ENCODE data around the gene DNM2.

Gene DNM2

DNA sequence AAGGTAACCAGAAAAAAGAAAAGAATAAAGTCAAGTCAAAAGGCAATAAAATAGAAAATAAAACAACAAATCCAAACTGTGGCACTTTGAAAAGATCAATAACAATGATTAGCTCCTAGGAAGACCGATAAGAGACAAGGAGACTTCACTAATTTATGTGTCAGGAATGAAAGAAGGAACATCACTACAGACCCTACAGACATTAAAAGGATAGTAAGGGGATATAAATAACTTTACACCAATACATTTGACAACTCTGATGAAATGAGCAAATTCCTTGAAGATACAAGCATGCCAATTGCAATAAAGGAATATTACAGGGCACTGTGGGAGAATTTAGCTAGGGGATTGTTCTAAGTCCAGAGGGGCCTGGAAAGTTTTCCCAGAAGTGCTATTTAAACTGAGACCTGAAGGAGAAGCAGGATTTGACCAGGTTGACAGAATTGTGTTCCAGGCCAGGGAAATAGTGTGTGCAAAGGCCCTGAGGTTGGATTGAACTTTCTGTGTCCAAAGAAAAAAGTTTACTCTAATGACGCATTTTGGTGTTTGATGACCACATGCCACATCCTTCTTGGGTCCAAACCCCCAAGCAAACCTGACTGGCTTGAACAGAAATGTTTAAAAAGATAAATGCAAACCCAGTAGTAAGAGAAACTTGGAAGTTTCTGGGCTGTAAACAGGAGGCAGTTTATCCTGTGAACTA is 128.8 kb downstream of the DNM2 start:
- H3K4me3 ChIP-seq (ENCODE audit: low read depth, low read length): no peak overlapping the region
- TF ChIP-seq, protein P1, sequence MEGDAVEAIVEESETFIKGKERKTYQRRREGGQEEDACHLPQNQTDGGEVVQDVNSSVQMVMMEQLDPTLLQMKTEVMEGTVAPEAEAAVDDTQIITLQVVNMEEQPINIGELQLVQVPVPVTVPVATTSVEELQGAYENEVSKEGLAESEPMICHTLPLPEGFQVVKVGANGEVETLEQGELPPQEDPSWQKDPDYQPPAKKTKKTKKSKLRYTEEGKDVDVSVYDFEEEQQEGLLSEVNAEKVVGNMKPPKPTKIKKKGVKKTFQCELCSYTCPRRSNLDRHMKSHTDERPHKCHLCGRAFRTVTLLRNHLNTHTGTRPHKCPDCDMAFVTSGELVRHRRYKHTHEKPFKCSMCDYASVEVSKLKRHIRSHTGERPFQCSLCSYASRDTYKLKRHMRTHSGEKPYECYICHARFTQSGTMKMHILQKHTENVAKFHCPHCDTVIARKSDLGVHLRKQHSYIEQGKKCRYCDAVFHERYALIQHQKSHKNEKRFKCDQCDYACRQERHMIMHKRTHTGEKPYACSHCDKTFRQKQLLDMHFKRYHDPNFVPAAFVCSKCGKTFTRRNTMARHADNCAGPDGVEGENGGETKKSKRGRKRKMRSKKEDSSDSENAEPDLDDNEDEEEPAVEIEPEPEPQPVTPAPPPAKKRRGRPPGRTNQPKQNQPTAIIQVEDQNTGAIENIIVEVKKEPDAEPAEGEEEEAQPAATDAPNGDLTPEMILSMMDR (conservative IDR thresholded peaks at IDR 0.05; ENCODE audit: low read depth, low read length): no peak
- DNase-seq (ENCODE audit: low read depth): no peak

DNA sequence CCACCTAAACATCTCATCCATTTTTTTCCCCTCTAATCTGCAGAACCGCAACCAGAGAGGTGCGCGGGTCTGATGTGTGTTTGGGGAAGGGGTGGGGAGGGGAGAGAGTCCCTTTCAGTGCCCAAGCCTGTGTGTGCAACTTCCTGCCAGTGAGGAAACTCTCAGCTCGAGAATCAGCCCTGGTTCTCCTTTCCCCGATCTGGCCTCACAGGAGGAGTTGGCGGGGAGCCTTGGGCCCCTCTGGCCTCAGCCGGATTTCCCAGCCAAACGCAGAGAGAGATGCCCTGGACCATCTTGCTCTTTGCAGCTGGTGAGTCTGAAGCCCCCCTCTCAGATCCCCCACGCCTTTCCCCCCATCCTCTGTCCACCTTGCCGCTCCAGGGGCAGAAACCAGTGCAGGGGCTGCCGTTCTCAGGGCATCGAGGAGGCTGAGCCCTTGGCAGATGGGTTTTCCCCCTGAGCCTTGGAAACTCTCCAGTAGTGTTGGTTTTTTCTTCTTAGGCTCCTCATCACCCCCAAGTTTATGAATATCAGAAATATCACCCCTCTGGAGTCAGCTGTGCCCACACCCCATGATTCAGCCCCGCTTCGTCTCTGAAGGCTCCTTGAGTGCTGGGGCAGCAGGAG is 130.5 kb downstream of the DNM2 start, which contains the start of gene C19orf38:
TSS of gene C19orf38 (plus strand) at position 186 of the 627 bp plus-strand sequence. CDS start at position 280, 94 bp downstream.
- no peak for DNase-seq (ENCODE audit: low read depth)
- H3K4me3 ChIP-seq (ENCODE audit: low read depth, low read length): no peak within 1 kb of the TSS

DNA sequence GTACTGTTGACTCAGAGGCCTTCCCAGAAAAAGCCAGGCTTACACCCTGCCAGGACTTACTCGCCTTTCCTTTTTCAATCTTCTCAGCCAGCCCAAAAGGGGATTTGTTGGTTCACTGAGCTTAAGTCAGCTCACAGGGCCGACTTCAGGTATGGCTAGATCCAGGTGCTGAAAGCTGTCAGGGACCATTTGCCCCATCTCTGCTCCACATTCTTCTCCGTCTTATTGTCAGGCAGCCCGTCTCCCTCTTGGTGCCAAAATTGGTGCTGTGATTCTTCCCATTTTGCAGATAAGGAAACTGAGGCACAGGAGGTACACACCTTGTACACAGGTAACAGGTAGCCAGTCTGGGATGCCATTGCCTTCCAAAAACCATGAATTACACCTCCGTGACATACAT is 132.8 kb downstream of the DNM2 start:
- no peak overlapping the region for H3K4me3 ChIP-seq (ENCODE audit: low read depth, low read length)
- TF ChIP-seq, protein P1 (conservative IDR thresholded peaks at IDR 0.05; ENCODE audit: low read depth, low read length): no peak
- DNase-seq (ENCODE audit: low read depth): no peak

More for the DNA sequence above, 130.5 kb downstream of the DNM2 start, which contains the start of gene C19orf38:
- TF ChIP-seq, protein P1 (conservative IDR thresholded peaks at IDR 0.05; ENCODE audit: low read depth, low read length): no peak

DNA sequence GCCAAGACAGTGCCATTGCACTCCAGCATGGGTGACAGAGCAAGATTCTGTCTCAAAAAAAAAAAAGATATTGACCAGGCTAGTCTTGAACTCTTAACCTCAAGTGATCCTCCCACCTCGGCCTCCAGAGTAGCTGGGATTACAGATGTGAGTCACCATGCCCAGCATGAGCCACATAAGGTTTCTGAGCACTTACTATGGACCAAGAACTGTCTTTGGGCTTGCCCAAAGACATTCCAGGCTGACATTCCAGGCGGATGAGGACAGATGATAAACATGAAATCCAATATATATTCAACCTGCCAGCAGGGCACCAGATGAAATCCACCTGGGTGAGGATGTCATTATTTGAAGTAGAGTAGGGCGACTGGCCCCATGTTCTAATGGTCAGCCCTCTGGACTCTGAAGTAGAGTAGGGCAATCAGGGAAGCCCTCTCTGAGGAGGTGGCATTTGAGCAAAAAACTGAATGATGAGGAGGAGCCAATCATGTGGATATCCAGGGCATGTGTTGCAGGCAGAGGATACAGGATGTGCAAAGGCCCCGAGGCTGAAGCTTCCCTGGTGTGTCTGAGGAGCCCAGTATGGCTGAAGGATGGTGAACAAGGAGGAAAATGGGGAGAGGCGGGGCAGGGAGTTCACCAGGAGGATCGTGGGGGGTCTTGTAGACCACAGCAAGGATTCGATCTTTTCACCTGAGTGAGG is 134.4 kb downstream of the DNM2 start:
- DNase-seq (ENCODE audit: low read depth): peak; percentile 70
- H3K4me3 ChIP-seq (ENCODE audit: low read depth, low read length): no peak overlapping the region
- TF ChIP-seq, protein P1 (conservative IDR thresholded peaks at IDR 0.05; ENCODE audit: low read depth, low read length): no peak

DNA sequence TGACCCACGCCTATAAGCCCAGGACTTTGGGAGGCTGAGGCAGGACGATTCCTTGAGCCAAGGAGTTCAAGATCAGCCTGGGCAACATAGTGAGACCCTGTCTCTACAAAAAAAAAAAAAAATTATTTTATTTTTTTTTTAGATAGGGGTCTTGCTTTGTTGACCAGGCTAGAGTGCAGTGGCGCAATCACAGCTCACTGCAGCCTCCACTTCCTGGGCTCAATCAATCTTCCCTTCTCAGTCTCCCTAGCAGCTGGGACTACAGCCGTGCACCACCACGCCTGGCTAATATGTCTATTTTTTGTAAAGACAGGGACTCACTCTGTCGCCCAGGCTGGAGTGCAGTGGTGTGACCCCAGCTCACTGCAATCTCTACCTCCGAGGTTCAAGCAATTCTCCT is 135.1 kb downstream of the DNM2 start:
- TF ChIP-seq, protein P1 (conservative IDR thresholded peaks at IDR 0.05; ENCODE audit: low read depth, low read length): no peak
- no peak overlapping the region for H3K4me3 ChIP-seq (ENCODE audit: low read depth, low read length)
- DNase-seq (ENCODE audit: low read depth): no peak

DNA sequence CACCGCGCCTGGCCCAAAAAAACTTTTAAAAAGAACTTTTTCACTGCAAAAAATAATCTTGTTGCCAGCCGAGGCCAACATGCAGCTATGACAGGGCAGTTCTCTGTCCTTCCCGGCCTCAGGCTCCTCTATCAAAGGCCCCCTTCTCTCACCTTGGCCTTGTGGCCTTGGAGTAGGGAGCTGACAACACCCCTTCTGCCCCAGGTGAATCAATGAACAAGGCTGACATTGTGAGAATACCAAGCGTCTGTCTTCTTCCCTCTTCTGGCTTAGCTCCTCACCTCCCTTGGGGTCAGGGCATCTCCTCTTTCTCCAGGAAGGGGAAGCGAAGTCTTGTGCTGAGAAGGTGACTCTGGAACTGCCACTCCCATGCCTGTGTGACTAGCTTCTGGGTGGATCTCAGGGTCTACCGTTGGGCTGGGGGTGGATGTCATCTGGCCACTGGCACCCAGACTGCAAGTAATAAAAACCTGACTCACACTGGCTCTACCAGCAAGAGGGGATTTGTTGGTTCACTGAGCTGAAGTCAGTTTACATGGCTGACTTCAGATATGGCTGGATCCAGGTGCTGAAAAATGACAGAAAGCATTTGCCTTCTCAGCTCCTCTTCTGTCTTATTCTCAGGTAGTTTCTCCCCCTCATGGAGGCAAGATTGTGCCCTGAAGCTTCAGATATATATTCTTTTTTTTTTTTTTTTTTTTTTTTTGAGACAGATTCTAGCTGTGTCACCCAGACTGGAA is 136.6 kb downstream of the DNM2 start:
- no peak overlapping the region for H3K4me3 ChIP-seq (ENCODE audit: low read depth, low read length)
- TF ChIP-seq, protein P1 (conservative IDR thresholded peaks at IDR 0.05; ENCODE audit: low read depth, low read length): no peak
- no peak for DNase-seq (ENCODE audit: low read depth)
